Astrocyte of the cerebellum (primary cell): Measurements from ENCODE around the gene SHC2.

ENCODE experiments used
- DNase-seq: peaks from one replicate; pipeline ENCODE4 v3.0.0-alpha.2; 2011; ENCODE audit warnings: low read depth
- H3K4me3 ChIP-seq: 2 replicates; pipeline ENCODE4 v1.5.1; 2011; ENCODE audit warnings: mild to moderate bottlenecking, low read depth, low read length, moderate library complexity
- CTCF ChIP-seq: IDR thresholded peaks from 2 replicates; pipeline ENCODE4 v1.5.1; 2012; ENCODE audit warnings: low read length, low read depth, moderate library complexity, mild to moderate bottlenecking; ENCODE audit errors: missing control alignments
- in situ Hi-C: cut with HindIII; loops from 2 replicates; pipeline ENCODE4 v1.10.0; 2017; ENCODE audit warnings: low sequenced_read_pairs

Gene SHC2

DNA sequence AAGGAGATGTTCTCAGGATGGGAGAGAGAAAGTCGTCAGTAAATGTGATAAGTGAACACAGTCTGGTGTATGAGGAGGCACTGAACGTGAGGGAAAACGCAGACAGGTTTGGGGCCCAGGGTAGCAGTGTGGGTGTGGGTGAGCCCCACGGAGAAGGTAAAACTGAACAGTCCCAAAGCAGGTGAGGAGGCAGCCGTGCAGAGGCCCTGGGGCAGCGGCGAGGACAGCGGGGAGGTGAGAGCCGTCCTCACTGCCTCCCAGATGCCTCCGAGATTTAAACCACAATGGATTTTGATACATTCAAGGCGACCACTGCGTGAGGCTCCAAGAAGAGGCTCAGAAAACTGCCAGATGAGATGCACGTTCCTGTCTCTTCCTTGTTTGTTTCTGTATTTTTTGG, 14.5 kb upstream of the SHC2 start:
- H3K4me3 ChIP-seq: no peak overlapping the region
- no peak for TF ChIP-seq CTCF
- in situ Hi-C loops: no loop called here
- DNase-seq: no peak

- in situ Hi-C loops: no loop called here
- no peak for DNase-seq
- TF ChIP-seq CTCF: no peak
- no peak overlapping the region for H3K4me3 ChIP-seq
Observed at GRCh38 chr19:474126-475078, 13.6 kb upstream of the SHC2 start.

GRCh38 chr19:472005-472858, 11.4 kb upstream of the SHC2 start:
- no peak overlapping the region for H3K4me3 ChIP-seq
- DNase-seq: no peak
- in situ Hi-C loops: no loop called here
- no peak for TF ChIP-seq CTCF

- in situ Hi-C loops: no loop called here
- H3K4me3 ChIP-seq: no peak overlapping the region
- TF ChIP-seq CTCF: no peak
- DNase-seq: no peak
Observed at GRCh38 chr19:470701-471100, 9.9 kb upstream of the SHC2 start.

GRCh38 chr19:469833-470232, 9.0 kb upstream of the SHC2 start:
- in situ Hi-C loops: no loop called here
- no peak for DNase-seq
- no peak for TF ChIP-seq CTCF
- no peak overlapping the region for H3K4me3 ChIP-seq

- in situ Hi-C loops: no loop called here
- no peak for TF ChIP-seq CTCF
- H3K4me3 ChIP-seq: no peak overlapping the region
- no peak for DNase-seq
Observed at GRCh38 chr19:468587-469256, 7.9 kb upstream of the SHC2 start.
